ENCODE measurements around the gene SCNN1B.

SCNN1B gene

DNA sequence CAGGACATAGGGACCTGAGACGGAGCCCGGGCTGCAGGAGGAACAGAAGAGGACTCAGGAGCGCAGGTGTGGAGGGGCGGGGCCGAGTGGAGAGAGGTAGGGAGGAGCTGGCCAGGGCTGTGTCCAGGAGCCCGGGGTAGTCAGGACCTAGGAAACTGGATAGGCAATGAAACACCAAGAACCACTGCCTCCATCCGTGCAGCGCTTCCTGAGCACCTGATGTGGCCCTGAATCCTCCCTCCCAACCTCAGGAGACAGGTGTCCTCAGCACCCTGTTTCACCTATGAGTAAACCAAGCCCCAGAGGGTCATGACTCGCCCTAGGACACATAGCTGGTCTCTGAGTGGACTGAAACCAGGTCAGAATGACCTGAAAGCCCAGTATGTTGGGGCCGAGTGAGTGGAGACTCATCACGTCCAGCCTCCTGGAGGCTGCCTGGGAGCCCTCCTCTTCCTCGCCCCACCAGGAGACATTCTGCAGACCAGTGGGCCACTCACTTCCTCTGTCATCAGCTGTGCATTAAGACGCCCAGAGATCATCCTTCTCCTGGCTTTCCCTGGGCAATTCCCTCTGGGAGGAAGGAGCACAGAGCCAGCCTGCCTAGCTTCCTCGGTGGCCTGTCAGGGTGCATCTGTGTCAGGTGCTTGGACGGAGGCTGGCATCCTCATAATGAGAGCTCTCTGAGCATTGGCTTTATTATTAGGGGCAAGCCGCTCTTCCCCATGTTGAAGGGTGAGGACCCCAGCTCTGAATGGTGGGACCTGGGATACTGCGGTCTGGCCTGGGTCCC lies 72.8 kb downstream of the SCNN1B start:
- no peak for DNase-seq (ENCODE audit: low spot score)
- TF ChIP-seq, protein P1, sequence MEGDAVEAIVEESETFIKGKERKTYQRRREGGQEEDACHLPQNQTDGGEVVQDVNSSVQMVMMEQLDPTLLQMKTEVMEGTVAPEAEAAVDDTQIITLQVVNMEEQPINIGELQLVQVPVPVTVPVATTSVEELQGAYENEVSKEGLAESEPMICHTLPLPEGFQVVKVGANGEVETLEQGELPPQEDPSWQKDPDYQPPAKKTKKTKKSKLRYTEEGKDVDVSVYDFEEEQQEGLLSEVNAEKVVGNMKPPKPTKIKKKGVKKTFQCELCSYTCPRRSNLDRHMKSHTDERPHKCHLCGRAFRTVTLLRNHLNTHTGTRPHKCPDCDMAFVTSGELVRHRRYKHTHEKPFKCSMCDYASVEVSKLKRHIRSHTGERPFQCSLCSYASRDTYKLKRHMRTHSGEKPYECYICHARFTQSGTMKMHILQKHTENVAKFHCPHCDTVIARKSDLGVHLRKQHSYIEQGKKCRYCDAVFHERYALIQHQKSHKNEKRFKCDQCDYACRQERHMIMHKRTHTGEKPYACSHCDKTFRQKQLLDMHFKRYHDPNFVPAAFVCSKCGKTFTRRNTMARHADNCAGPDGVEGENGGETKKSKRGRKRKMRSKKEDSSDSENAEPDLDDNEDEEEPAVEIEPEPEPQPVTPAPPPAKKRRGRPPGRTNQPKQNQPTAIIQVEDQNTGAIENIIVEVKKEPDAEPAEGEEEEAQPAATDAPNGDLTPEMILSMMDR (IDR thresholded peaks at IDR 0.05; ENCODE audit: extremely low read depth, insufficient read depth, missing control alignments) = no peak
- in situ Hi-C loops (cut with MboI; ENCODE audit: low pct_unique_long_range_greater_than_20kb, low sequenced_read_pairs, unreplicated experiment) = no loop called here

DNA sequence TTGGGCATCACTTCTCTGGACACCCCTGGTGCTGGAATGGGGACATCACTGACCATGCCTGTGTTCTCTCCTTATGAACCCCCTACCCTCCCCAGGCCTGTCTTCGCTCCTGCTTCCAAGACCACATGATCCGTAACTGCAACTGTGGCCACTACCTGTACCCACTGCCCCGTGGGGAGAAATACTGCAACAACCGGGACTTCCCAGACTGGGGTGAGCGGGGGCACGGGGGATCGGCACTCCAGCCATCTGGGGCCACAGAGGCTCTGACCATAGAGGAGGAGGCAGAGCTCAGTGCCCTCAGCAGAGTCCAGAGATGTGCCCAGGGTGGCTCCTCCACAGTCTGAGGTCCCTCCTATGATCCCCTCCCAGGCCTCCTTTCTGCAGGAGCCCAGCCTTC lies 73.5 kb downstream of the SCNN1B start:
- TF ChIP-seq, protein P1 (IDR thresholded peaks at IDR 0.05; ENCODE audit: extremely low read depth, insufficient read depth, missing control alignments) = no peak
- in situ Hi-C loops (cut with MboI; ENCODE audit: low pct_unique_long_range_greater_than_20kb, low sequenced_read_pairs, unreplicated experiment) = no loop called here
- DNase-seq (ENCODE audit: low spot score) = no peak

DNA sequence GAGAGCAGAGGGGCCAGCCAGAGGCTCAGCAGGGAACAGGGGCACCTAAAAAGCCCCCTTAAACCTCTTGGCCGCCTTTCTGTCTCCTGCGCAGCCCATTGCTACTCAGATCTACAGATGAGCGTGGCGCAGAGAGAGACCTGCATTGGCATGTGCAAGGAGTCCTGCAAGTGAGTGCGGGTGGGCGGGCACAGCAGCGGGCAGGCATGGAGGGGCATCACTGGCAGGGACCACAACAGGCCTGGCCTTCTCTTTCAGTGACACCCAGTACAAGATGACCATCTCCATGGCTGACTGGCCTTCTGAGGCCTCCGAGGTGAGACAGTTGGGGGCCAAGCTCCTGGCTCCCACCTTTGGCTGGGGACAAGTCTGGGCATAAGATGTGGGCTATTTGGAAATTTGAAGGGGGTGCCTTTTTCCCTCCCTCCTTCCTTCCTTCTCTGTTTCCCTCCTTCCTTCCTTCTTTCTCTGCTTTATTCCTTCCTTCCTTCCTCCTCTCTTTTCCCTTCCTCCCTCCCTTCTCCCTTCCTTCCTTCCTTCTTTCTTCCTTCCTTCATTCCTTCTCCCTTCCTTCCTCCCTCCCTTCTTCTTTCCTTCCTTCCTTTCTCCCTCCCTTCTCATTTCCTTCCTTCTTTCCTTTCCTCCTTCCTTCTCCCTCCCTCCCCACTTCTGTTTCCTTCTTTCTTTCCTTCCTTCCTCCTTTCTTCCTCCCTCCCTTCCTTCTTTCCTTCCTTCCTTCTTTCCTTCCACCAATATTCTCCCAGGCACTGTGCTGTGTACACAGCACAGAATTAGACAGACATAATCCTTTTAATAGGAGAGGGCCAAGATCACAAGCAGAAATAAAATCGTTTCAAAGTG lies 75.2 kb downstream of the SCNN1B start:
- DNase-seq (ENCODE audit: low spot score) = no peak
- TF ChIP-seq, protein P1 (IDR thresholded peaks at IDR 0.05; ENCODE audit: extremely low read depth, insufficient read depth, missing control alignments) = no peak
- in situ Hi-C loops (cut with MboI; ENCODE audit: low pct_unique_long_range_greater_than_20kb, low sequenced_read_pairs, unreplicated experiment) = no loop called here

DNA sequence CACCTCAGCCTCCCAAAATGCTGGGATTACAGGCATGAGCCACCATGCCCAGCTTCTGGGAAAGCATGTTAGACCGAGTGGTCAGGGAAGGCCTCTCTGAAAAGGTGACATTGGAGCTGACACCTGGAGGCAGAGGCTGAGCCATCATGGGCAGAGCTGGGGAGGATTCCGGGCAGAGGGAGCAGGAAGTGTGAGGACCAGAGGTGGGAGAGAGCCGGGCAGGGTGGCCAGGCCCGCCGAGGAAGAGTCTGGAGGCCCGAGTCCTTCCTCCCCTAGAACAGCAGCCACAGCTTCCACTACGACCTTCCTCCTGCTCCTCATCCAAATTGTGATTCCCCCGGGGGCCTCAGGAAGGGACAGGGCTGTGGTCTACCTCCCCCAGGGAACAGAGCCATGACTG lies 76.2 kb downstream of the SCNN1B start:
- TF ChIP-seq, protein P1 (IDR thresholded peaks at IDR 0.05; ENCODE audit: extremely low read depth, insufficient read depth, missing control alignments) = no peak
- in situ Hi-C loops (cut with MboI; ENCODE audit: low pct_unique_long_range_greater_than_20kb, low sequenced_read_pairs, unreplicated experiment) = no loop called here
- DNase-seq (ENCODE audit: low spot score) = no peak

DNA sequence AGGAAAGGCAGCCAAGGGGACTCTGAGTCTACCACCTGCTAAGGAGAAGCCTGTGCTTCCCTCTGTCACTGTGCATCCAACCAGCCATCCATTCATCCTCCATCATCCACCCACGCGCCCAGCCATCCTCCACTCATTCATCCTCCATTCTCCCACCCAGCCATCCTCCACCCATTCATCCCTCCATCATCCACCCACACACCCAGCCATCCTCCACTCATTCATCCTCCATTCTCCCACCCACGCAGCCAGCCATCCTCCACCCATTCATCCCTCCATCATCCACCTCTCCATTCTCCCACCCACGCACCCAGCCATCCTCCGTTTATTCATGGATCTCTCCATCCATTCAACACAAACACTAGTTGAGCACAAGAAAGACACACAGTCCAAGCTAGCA lies 76.8 kb downstream of the SCNN1B start:
- DNase-seq (ENCODE audit: low spot score) = no peak
- TF ChIP-seq, protein P1 (IDR thresholded peaks at IDR 0.05; ENCODE audit: extremely low read depth, insufficient read depth, missing control alignments) = no peak
- in situ Hi-C loops (cut with MboI; ENCODE audit: low pct_unique_long_range_greater_than_20kb, low sequenced_read_pairs, unreplicated experiment) = no loop called here

DNA sequence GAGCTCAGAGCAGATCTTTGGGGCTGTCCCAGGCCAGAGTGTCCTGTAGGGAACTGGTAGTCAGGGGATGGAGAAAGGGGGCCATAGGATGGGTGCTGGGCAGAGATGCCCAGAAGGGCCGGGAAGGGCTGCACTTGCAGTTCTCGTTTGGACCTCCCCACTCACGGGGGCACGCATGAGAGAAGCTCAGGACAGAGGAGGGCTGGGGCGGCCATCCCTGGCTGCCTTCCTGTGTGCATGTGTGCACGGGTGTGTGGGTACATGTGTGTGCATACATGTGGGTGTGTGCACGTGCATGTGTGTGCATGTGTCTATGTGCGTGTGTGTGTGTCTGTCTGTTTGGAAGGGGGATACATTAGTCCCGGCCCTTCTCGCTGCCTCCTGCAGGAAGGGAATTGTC lies 77.6 kb downstream of the SCNN1B start:
- TF ChIP-seq, protein P1 (IDR thresholded peaks at IDR 0.05; ENCODE audit: extremely low read depth, insufficient read depth, missing control alignments) = no peak
- DNase-seq (ENCODE audit: low spot score) = no peak
- in situ Hi-C loops (cut with MboI; ENCODE audit: low pct_unique_long_range_greater_than_20kb, low sequenced_read_pairs, unreplicated experiment) = no loop called here
